Keratinocyte (primary cell): ENCODE results near the gene ERG.

ENCODE experiments used
- EZH2 ChIP-seq: IDR thresholded peaks from one replicate; pipeline ENCODE4 v1.6.1; 2012; ENCODE audit warnings: inconsistent platforms, mild to moderate bottlenecking, low read length, moderate library complexity
- TF ChIP-seq, protein P1 (sequence below), 3 experiments: IDR thresholded peaks in 1 of 3; conservative IDR thresholded peaks in 1 of 3; optimal IDR thresholded peaks in 1 of 3; 2 replicates in 2 of 3; 3 replicates in 1 of 3; pipeline versions ENCODE3 to v1.5.1; 2011; ENCODE audit warnings: low read length in 3 of 3, mild to moderate bottlenecking in 3 of 3, moderate library complexity in 2 of 3, control low read depth in 1 of 3, inconsistent platforms in 1 of 3; ENCODE audit not compliant: insufficient read depth in 2 of 3; ENCODE audit errors: extremely low read depth in 1 of 3

DNA sequence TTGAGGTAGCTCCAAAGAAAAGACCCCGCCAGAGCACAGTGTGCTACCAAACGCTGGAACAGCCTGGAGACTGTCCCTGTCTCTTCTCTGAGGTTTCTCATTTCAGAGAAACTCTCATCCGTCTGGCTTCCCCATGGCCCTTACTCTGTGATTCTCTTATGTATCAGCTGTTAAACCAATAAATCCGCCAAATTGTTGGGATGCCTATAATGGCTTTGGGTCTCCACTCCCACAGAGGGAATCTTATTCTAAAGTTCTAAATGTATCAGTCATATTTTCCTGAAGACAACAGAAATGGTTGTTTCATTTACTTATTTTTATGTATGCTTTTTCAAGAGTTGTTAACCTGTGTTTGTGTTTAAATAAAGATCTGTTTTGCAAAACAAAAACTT, 4.0 kb downstream of the ERG start:
- TF ChIP-seq, protein P1, sequence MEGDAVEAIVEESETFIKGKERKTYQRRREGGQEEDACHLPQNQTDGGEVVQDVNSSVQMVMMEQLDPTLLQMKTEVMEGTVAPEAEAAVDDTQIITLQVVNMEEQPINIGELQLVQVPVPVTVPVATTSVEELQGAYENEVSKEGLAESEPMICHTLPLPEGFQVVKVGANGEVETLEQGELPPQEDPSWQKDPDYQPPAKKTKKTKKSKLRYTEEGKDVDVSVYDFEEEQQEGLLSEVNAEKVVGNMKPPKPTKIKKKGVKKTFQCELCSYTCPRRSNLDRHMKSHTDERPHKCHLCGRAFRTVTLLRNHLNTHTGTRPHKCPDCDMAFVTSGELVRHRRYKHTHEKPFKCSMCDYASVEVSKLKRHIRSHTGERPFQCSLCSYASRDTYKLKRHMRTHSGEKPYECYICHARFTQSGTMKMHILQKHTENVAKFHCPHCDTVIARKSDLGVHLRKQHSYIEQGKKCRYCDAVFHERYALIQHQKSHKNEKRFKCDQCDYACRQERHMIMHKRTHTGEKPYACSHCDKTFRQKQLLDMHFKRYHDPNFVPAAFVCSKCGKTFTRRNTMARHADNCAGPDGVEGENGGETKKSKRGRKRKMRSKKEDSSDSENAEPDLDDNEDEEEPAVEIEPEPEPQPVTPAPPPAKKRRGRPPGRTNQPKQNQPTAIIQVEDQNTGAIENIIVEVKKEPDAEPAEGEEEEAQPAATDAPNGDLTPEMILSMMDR (optimal IDR thresholded peaks at IDR 0.05 in 1 of 3, IDR thresholded peaks at IDR 0.05 in 1 of 3, conservative IDR thresholded peaks at IDR 0.05 in 1 of 3; ENCODE audit: extremely low read depth in 1 of 3, insufficient read depth in 2 of 3, low read length in 3 of 3), result no peak
- no peak for TF ChIP-seq EZH2
